GM19468 (cell line): ENCODE data around the gene PARD3.
"Not testable (repeated sequence)": the region's sequence is repeated elsewhere in the genome, so short reads cannot be mapped to it uniquely, and the experiment has no call there.

Experiments
- ATAC-seq: cut with Tn5 transposase; IDR thresholded peaks from one replicate; pipeline ENCODE4 v1.9.1; 2021; ENCODE audit warnings: mild to moderate bottlenecking, moderate library complexity, moderate number of reproducible peaks; ENCODE audit not compliant: unreplicated experiment; ENCODE audit errors: extremely low read depth

PARD3 gene

DNA sequence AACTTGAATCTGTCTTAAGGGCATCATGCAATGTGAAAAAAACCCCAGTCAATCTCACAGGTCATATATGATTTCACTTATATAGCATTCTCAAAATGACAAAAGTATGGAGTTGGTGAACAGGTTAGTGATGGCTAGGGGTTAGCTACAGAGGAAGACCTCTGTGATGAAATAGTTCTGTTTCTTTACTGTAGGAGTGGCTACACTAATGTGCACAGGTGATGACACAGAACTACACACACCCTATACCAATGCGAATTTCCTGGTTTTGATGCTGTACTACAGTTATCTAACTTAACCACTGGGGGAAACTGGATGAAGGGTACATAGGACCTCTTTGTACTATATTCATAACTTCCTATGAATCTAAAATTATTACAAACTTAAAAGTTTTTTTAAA, 541.8 kb downstream of the PARD3 start:
- no peak for ATAC-seq

DNA sequence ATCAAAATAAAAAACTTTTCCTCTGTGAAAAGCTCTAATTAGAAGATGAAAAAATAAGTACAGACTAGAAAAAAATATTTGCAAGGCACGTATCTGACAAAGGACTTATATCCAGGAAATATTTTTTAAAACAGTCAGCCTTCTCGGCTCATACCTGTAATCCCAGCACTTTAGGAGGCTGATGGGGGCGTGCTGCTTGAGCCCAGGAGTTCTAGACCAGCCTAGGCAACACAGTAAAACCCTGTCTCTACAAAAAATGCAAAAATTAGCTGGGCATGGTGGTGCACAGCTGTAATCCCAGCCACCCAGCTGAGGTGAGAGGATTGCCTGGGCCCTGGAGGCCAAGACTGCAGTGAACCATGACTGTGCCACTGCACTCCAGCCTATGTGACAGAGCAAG, 542.8 kb downstream of the PARD3 start:
- ATAC-seq: no peak

- not testable (repeated sequence) for ATAC-seq
Measured at GRCh38 chr10:34268410-34268809, 546.7 kb downstream of the PARD3 start.

GRCh38 chr10:34262985-34263384, 552.1 kb downstream of the PARD3 start:
- ATAC-seq: no peak

- no peak for ATAC-seq
Measured at GRCh38 chr10:34260904-34261303, 554.2 kb downstream of the PARD3 start.

DNA sequence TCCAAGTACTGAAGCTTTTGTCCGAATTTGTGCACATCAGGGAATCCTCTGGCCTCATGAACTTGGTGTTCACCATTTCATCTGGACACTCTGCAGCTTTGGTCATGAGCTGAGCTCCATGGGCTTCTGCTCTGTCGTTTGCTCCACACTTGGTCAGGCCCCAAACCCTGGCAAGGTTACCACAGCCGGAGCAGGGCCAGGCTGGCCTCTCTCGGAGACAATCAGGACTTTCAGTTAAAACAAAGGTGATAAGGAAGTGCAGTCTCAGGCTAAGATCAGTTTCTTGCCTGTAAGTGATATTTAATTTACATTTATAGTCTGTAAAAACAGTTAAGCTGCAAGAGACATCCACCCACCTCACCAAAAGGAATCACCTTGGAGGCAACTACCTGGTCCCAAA, 558.9 kb downstream of the PARD3 start:
- no peak for ATAC-seq

- no peak for ATAC-seq
Measured at GRCh38 chr10:34255035-34255434, 560.1 kb downstream of the PARD3 start.

DNA sequence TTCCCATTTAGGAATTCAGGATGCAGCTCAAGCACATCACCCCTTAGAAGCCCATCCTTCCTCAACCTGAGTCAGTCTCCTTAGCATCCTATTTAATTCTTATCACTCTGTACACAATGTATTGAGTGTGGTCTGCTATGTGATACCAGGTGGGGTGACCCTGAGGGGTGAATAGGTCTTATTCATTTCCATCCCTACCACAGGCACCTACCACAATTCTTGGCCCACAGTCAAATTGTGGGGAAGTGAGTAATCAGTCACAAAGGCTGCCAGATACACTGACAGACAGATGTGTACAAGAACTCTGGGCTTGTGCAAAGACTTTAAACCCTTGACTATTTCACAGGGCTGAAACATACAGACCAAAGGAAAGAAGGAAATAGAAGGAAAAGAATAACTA, 560.5 kb downstream of the PARD3 start:
- ATAC-seq: no peak

GRCh38 chr10:34252111-34252510, 563.0 kb downstream of the PARD3 start:
- no peak for ATAC-seq

GRCh38 chr10:34251177-34251576, 563.9 kb downstream of the PARD3 start:
- no peak for ATAC-seq

GRCh38 chr10:34250722-34251121, 564.4 kb downstream of the PARD3 start:
- ATAC-seq: no peak

GRCh38 chr10:34249634-34250033, 565.5 kb downstream of the PARD3 start:
- no peak for ATAC-seq

DNA sequence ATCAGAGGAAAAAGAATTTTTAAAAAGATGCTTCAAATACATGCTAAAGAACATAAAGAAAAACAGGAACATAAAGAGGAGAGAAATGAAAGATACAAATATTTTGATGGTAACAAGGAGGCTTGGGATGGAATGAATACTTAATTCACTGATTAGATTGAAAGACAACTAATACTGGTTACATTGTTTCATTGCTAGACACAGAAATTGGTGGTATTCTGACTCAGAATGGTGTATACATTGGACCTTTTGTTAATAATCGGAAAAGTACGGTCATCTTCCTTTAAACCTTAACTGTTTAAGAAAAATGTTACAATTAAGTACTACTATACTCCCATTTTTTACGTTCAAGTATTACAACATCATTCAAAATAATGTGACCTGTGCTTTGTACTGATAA, 567.5 kb downstream of the PARD3 start:
- ATAC-seq: no peak

DNA sequence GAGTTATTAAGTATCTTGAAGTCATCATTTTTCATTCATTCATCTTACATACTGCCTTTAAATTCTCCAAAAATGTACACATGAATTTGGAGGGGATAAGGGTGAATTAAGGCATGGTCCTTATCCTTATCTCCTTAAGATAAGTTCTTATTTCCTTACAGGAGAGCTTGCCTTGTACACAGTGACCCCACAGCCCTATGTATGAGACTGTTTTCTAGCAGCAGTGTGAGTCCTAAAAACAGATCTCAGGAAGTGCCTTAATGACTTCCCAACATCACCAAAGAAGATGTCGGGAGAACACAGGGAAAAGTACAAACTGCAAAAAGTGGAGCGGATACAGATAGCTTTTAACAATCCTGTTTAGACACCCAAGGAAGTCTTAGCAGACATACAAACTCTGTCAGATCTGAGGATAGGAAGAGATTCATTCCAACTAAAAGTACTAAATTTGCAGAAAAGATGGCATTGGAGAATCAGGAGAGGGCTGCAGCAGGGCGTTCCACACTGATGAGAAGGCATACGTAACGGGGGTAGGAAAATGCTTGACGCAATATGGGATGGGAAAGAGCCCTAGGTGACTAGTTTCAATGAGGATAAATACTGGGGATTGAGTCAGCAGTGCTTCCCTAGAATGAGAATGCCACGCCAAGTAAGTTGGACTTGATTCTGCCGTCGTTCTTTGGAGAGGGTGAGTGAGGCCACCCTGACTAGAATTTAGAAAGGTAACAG, 570.2 kb downstream of the PARD3 start:
- ATAC-seq: no peak

DNA sequence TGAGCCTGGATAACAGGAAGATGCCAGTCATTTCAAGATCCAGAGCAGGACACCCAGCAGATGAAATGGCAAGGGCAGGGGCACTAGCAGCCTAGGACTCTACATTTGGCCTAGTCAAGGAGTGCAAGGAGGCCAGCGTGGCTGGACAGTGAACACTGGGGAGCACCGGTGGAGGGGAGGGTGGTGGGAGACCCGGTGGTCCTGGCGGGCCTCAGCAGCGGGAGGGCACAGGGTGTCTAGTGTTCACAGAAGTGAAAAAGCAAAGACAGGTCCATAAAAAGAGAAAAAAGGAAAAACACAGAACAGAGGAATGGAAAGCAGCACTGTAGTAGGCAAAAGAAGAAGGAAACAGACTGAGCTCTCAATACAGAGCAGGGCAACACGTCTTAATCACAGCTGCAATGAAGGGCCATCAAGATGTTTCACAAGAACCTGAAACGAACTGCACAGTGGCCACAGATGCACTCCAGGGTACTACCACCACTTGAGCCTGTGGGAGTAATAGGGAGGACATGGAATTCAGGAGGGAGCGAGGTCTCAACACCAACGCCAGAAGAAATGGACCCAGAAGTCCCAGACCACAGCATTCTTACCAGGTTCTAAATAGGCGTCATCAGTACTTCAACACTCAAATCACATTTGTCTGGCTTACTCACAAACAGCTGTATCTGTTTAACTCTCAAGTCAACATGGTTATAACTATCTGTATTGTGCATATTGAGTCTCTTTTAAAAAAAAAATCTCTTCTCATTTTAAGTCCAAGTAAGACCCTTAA, 573.7 kb downstream of the PARD3 start:
- no peak for ATAC-seq

DNA sequence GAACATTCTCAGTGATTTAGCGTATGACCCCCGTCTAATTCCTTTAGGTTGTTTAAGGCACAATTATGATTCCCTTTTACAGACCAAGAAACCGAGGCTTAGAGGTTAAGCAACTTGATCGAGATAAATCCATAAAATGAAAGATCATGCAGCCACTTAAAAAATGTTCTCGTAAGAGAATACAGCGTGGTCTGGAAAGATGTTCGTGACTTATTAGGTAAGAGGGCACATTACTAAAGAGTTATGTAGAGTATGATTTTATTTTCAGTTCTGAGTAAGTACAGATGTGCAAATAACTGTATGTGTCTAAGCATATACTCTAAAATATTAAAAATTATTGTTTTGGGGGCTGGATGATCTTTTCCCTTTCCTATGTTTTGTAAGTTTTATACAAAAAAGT, 575.1 kb downstream of the PARD3 start:
- ATAC-seq: no peak

DNA sequence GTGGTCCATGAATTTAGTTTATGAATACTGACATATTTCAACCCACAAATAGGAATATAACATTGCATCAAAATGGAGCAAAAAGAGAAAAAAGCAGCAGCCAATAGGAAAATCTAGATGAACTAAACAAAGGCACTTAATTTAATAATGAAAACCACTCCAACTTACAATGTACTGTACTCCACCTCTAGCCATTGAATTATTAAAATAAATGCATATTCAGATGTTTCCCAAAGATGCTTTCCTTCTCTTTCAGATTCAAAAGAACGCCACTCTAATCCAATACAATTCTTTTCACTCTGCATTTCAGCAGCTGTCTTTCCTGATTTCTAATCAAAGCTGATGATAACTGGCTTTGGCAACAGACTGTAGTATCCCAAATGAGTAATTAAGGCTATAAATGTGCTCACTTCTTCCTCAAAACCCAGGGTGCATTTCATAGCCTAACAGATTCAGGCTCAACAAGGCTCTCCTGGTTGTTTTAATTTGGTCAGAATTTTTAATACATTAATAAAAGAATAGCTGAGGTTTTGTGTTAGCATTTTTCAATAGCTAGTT, 577.1 kb downstream of the PARD3 start:
- ATAC-seq: no peak

GRCh38 chr10:34236931-34237330, 578.2 kb downstream of the PARD3 start:
- no peak for ATAC-seq

DNA sequence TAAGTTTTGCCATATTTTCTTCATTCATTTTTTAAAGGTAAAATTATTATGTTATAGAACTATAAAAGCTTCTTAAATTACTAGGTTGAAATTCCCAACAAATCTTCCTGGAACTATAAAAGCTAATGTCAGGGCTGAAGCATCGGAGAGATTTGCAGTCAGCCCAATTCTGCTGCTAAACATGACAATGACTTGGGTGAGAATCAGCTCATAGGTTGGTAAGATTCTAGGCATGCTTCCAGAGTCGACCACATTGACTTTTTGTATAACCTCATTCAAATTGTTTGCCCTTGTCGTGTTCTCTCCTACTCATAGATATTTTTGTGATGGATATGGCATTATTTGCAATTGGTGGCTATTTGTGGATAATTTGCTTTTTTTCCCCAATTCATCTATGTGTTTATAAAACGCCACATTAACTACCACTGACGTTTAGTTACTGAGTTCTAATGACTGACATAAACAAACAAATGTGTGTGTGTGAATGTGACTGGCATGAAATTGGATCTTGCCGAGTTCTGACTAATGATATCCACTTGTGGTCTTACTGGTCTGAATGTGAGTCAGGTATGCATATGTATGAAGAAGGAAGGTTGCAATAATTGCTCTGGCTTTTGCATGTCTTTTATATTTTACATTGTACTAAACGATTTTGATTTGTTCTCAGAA, 579.8 kb downstream of the PARD3 start:
- ATAC-seq: no peak

DNA sequence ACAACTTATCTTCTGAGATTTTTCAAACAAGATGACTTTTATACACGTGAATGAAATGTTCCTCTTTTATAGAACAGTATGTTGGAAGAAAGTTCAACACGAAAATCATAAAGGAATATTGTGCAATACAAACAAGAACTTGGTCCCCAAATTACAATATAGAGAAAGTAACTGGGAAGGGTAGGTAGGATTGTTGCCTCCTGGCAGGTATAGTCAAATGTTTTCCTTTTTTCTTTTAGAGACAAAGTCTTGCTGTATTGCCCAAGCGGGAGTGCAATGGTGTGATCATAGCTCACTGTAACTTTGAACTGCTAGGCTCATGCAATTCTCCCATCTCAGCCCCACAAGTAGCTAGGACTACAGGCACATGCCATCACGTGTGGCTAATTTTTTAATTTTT, 582.6 kb downstream of the PARD3 start:
- ATAC-seq: no peak
